NCI-H2107 treated with DMSO at 0.1 percent for 48 hours (cell line): ENCODE measurements around the gene SULF2.

ENCODE experiments used
- DNase-seq: peaks from one replicate; lab custom pipeline; 2025; ENCODE audit not compliant: unreplicated experiment; lab: John Stamatoyannopoulos, UW

Gene SULF2

DNA sequence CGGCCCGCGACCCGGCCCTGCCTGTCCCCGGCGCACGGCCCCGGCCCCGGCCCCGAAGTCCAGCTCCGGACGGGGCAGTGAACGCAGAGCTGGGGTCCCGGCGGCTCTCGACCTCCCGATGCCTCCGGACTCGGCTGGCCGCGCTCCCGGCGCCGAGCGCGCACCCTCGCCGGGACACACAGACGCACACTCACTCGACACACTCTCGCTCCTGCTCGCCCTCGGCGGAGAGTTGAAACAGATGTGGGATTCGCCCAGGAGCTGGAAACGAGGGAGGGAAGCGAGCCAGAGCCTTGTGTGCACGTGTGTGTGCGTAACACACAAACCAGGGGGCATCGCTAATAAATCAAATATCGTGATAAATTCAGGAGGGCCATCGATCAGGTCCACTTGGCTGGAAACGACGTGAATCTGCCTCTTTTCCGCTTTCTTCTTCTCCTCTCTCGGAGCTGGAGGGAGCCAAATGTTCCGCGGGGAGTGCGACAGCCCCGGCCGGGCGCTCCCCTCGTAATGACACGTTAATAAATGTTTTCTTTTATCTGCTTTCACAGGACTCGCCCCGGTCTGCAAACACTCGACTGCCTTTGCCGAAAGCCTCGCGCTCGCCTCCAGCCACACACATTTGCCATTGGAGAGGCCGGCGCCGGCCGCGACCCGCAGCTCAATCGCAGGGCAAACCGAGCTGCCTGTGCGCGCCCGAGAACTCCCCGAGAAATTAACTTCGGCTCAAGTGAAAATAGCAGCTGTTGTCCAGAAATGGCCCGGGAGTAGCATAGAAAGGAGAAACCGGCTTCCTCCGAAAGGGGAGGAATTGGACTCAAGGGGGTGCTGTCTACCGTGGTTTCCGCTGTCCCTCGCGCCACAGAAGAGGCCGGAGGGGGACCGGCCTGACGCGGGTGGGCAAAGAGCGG is 828 bp upstream of the SULF2 start:
- DNase-seq, result no peak

DNA sequence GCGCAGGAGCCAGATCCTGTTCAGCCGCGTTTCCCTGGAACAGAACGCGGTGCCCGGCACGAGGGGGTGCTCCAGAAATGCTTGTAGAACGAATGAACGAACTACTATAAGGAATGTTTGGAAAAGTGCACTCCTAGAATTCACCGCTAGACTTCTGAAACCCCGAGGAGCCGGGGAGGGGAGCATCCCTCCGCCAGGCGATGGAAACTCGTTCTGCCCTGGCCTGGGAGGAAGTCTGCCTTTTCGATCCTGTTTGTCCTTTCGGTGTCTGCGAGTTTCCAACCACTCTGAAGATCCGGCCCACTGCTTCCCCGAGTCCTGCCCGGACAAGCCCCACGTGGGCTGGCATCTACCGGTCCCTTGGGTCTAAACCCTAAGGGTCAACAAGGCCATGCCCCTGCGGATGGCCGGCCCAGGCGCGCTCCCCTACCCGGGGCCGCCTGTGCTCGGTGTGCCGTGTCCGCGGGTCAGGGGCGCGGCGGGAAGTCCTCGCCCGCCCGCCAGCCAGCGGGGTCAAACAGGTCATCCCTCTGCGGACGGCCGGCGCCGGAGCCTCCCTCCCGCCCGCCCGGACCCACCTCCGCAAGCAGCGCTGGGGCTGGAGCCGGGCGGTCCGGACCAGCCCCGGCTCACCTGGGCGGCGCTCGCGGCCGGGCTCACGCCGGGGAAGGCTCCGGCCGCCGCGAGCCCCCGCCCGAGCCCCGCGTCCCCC is 526 bp downstream of the SULF2 start:
- DNase-seq, result no peak

DNA sequence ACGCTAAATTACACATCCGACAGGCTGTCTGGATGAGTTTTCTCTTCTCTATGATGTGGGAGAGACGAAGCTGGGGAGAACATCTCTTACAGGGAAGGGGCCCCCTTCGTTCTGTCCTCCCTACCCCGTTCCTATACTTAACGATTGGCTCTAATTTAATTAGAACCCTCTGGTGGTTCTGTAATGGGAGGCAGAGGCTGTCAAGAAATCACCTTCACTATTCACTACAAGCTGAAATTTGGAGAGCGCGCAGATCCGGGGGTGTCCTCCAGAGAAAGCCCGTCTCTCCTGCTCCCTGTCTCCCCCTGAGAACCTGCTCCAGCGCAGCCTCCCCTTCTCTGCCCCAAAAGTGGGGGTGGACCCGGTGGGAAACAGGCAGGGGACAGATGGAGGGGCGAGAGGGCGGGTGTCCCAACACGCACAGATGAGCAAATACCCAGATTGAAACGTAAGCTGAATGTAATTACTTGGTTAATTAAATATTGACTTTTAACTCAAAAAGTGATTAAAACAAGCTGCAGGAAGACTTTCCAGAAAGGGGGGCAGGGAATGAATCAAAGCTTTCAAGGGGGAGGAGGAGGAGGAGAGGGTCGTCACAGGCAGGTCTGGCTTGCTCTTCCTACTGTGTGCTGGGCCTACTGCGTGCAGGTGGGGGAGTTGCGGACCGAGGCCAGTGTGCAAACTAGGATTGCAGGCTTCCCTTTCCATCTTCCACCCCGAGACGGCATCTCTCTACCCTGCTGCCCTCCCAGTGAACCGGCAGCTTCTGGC is 1.3 kb downstream of the SULF2 start:
- no peak for DNase-seq

DNA sequence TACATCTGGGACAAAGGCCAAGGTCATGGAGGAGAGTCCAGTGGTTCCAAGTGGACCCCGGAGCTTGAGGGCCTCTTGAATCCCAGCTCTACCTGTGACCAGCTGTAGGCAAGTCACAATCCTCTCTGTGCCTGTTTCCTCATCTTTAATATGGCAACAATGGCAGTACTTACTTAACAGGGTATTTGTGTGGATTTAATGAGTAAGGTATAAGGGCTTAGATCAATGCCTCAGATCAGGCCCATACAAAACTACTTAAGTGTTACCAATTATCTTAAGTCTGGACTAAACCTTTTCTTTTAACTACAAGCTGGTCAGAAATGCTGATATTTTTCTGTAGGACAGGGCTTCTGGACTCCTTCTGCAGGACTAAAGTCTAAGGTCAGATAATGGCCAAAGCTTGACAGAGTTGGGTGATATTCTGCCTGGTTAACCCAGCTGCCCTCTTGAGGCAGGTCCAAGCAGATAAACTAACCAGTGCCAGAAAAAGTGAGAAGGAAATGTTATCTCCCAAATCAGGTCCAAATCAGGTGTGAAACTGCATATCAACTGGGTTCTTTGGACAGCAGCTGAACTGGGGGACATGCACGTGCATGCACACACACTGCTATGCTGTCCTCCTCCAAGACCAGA is 2.2 kb downstream of the SULF2 start:
- no peak for DNase-seq

DNA sequence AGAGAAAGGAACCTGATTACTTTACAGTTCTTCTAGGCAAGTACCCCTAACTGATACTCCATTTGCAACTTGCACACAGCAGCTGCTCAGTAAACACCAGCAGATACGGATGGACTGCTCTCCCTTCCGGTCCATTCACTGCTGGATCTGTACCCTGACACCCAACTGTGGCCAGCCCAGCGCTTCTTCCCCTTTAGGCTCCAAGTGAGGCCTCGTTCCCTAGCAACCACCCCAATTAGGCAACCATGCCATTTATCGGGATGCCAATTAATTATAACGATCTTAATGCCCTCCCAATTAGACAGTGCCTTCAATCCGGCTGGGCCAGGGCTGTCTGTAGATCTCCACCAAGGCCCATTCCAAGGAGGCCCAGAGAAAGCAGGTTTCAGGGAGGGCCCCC is 3.2 kb downstream of the SULF2 start:
- DNase-seq, result no peak

DNA sequence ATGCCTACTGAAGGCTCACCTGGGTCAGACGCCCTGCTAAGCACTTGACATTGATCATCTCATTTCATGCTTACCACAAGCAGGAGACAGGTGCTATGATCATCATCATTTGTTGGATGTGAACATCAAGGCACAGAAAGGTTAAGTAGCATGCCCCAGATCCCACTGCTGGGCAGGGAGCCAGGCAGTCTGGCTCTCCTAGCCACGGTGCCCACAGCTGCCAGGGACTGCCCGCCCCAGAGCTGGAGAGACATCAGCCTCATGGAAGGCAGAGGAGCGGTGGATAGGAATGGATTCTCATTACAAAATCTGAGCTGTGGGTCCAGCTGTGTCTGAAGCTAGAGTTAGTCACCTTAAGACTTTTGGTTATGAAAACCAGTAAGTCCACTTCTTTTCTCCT is 3.6 kb downstream of the SULF2 start:
- DNase-seq, result no peak

DNA sequence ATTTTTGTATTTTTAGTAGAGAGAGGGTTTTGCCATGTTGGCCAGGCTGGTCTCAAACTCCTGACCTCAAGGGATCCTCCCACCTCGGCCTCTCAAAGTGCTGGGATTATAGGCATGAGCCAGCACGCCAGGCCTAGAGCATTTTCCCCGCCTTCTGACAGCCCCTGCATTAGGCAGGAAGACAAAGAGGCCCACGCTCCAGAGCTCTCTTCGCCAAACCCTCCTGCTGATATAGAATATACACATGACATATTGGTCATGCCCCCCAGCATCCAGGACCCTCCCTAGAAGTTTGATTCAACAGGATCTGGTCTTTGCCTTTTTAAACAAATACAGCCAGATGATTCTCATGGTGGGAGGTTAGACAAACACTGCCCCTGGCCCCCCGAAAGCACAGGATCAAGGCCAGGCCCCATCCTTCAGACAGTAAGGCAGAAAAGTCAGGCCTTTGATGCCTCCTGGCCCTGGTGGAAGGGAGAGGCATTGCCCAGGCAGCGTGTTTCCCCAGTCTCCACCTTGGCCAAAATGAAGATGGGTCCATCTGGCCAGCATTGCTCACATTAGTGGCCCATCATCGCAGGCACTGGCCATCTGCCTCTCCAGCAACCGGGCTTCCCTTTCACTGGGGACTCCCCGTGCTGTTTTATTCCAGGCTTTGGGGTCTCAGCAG is 4.4 kb downstream of the SULF2 start:
- DNase-seq, result no peak

GRCh38 chr20:47778398-47779354 is 6.6 kb downstream of the SULF2 start:
- DNase-seq, result no peak

DNA sequence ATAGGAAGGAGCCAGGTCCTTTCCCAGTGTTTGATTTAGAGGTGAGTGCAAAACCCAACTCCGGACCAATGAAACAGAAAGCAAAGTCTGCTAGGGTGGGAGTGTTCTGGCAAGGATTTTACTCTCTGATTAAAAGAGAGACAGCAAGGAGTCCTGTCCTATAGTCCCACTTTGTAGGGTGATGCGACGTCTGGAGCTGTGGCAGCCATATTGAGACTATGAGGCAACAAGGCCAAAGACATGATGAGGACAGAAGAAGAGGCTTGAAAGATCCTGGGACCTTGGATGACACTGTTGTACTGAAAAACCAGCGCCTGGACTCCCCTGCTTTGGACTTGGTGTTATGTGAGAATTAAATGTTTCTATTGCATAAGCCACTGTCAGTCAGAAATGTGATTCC is 8.1 kb downstream of the SULF2 start:
- no peak for DNase-seq

DNA sequence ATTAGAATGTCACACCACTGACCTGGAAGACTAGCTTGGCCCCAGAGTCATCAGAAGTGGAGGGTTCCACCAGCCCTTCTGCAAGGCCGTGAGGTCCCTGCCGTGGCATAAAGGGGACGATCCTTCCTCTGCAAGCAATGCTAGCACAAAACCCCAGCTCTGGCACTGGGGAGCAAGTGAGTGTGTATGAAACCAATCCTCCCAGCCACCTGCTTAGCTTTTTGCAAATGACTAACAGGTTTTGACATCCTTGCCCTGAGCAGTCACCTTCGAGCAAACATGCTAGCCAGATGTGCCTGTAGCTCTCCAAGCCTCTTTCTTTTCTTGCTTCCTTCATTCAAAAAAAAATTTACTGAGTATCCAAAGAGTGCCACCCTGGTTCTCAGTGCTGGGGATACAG is 8.6 kb downstream of the SULF2 start:
- no peak for DNase-seq

DNA sequence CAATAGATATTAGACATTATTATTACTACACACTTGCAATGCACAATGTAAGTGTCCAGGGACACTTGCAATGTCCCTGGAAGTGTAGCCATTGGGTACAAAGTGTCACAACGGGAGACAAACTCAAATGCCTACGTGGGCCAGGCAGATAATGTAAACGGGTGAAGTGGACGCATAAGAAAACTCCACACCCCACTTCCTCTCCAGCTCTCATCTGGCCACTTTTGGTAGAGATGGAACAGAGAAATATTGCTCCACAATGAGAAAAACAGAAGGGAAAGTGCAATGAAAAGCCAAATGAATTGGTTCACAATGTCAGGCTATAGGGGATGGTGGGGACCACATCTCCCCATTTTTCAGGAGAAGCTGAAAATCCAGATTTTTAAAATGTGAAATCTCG is 9.4 kb downstream of the SULF2 start:
- no peak for DNase-seq

- DNase-seq, result no peak
Observed at GRCh38 chr20:47775039-47775438, 10.2 kb downstream of the SULF2 start.

- DNase-seq, result peak; percentile 46
Observed at GRCh38 chr20:47774131-47774777, 11.0 kb downstream of the SULF2 start.

- no peak for DNase-seq
Observed at GRCh38 chr20:47773371-47773786, 11.9 kb downstream of the SULF2 start.

DNA sequence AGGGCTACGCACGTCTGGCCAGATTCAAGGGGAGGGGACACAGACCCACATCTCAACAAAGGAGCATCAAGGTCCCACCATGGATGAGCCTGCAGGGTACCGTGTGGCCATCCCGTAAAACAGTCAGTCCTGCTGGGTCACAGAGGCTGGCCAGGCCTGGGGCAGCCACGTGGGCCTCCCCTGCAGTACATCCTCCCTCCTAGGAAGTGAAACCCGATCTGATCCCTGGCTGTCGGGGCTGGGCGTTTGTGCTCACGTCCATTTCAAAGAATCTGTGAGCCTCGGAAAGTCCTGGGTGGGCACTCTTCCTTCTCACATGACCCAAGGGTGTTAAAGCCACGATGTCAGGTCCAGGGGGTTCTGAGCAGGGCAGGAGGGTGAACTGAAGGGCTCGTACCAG is 14.3 kb downstream of the SULF2 start:
- DNase-seq, result no peak

- no peak for DNase-seq
Observed at GRCh38 chr20:47768016-47768824, 17.1 kb downstream of the SULF2 start.

DNA sequence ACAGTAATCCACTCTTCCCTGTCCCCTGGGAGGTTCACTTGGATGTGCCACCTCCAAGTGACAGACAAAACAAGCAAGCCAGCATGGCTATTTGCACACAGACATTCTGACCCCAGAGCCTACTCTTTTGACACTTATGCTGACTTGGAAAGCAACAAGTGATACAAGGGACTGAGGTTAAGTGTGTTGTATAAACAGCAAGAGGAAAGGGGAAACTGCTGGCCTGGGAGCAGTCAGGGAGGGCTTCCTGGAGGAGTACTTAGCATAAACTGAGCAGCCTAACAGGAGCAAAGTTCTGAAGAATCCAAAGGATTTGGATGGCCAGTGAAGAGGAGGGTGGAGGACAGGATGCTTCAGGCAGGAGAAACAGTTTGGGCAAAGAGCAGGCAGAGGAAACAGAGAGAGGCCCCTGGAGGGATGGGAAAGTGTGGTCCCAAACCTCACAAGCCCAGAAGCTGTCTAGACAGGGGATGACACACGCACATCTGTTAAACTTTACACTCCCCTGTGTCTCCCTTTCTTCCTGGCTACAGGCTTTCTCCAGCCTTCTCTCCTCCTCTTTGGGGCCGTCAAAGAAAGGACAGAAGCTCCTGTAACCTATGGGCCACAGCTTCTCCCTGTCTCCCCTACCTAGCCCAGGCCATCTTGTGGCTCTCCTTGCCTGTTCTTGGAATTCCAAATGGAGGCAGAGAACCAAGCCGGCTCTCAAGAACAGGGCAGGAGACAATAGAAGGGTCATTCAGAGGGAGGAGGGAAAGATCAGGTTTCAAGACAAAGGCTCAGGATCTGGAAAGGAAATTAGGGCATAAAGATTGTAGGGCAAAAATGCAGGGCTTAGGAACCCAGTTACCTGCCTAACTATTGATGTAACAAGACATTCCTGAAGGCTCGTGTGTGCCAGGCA is 19.3 kb downstream of the SULF2 start:
- DNase-seq, result no peak
